AG04450 (cell line): ENCODE results near the gene C3AR1. TPM values are rescaled to one million over a fixed set of nuclear protein-coding genes. Genes with fewer than 3 reads are reported as not detected.

Experiments
- CTCF ChIA-PET: fragments of 300-600, 350-600 bp; formaldehyde crosslinking; extraction: SDS; loops from one replicate; lab custom pipeline; 2022; ENCODE audit warnings: antibody characterized with exemption, inconsistent platforms; lab: Charles Lee
- POLR2A ChIA-PET: fragments of 350-600 bp; formaldehyde crosslinking; extraction: SDS; loops from one replicate; lab custom pipeline; 2021; ENCODE audit warnings: antibody characterized with exemption, inconsistent platforms; lab: Yijun Ruan, JAX
- DNase-seq: peaks from one replicate; pipeline ENCODE4 v3.0.0-alpha.2; 2011; ENCODE audit warnings: low read depth, low spot score
- H3K27ac ChIP-seq: one replicate; pipeline ENCODE4 v1.5.1; 2012; ENCODE audit warnings: low read depth, low read length, control low read depth
- H3K27me3 ChIP-seq: one replicate; pipeline ENCODE4 v1.6.0; 2012; ENCODE audit warnings: low read length; ENCODE audit not compliant: control insufficient read depth, insufficient read depth
- H3K4me3 ChIP-seq: 2 replicates; pipeline ENCODE4 v1.5.1; 2011; ENCODE audit warnings: mild to moderate bottlenecking, low read depth, low read length, control low read depth
- H3K9me3 ChIP-seq: 2 replicates; pipeline ENCODE4 v1.5.1; 2012; ENCODE audit warnings: low read length; ENCODE audit not compliant: control insufficient read depth, insufficient read depth
- CTCF ChIP-seq: IDR thresholded peaks from 2 replicates; pipeline ENCODE4 v1.5.1; 2011; ENCODE audit warnings: low read depth, low read length, control low read depth, inconsistent platforms
- polyA plus RNA-seq: library from polyadenylated mRNA; depleted of rRNA; stranded (reverse); fragments of >200 nt; gene quantifications from 2 replicates; pipeline ENCODE4 v1.2.3, GENCODE V29; 2011

C3AR1 gene
- polyA plus RNA-seq, 1 experiment = 0.71 TPM

- DNase-seq = peak; percentile 82
- no peak overlapping the region for H3K4me3 ChIP-seq
- no peak overlapping the region for H3K27ac ChIP-seq
- peak; percentile 94 for TF ChIP-seq CTCF
- ChIA-PET CTCF (interaction anchor here (0.6 to 5.4 kb wide), 36 partner anchors 8 to 370 kb away, joined by 3 to 113 read pairs (median 4); partner anchors contain the start of genes C3AR1, FOXJ2 and SLC2A3), POLR2A (no interaction called here)
- H3K27me3 ChIP-seq = no peaks in the 10 kb centered on the region
- no peaks in the 10 kb centered on the region for H3K9me3 ChIP-seq
Observed at GRCh38 chr12:8045952-8046944, 19.9 kb downstream of the C3AR1 start.

GRCh38 chr12:8040791-8041190, 25.4 kb downstream of the C3AR1 start:
- no peaks in the 10 kb centered on the region for H3K27me3 ChIP-seq
- ChIA-PET CTCF (interaction anchor here (0.7 to 1.9 kb wide), 4 partner anchors 18 to 139 kb away, joined by 3 to 6 read pairs (median 5); no protein-coding TSS in a partner anchor), POLR2A (no interaction called here)
- no peak for DNase-seq
- H3K4me3 ChIP-seq = no peak overlapping the region
- H3K27ac ChIP-seq = no peak overlapping the region
- no peaks in the 10 kb centered on the region for H3K9me3 ChIP-seq
- TF ChIP-seq CTCF = no peak

- TF ChIP-seq CTCF = no peak
- no peaks in the 10 kb centered on the region for H3K9me3 ChIP-seq
- DNase-seq = peak; percentile 15
- ChIA-PET CTCF (interaction anchor here (1.0 to 2.1 kb wide), 5 partner anchors 7 to 106 kb away, joined by 4 to 14 read pairs (median 6); no protein-coding TSS in a partner anchor), POLR2A (interaction anchor here (1.4 kb wide), 1 partner anchor 12 kb away, joined by 8 read pairs; no protein-coding TSS in a partner anchor)
- H3K4me3 ChIP-seq = peak overlapping the region; percentile 50
- H3K27ac ChIP-seq = peak overlapping the region; percentile 52
- H3K27me3 ChIP-seq = no peaks in the 10 kb centered on the region
Observed at GRCh38 chr12:8038659-8039114, 27.5 kb downstream of the C3AR1 start.

GRCh38 chr12:8037947-8038346, 28.2 kb downstream of the C3AR1 start:
- TF ChIP-seq CTCF = no peak
- Histone ChIP-seq H3K27me3 (no peaks in the 10 kb centered on the region), H3K4me3 (no peak overlapping the region), H3K27ac (no peak overlapping the region), H3K9me3 (no peaks in the 10 kb centered on the region)
- ChIA-PET POLR2A (interaction anchor here (1.4 kb wide), 1 partner anchor 11 kb away, joined by 8 read pairs; no protein-coding TSS in a partner anchor), CTCF (interaction anchor here (1.0 to 2.1 kb wide), 5 partner anchors 8 to 105 kb away, joined by 4 to 14 read pairs (median 6); no protein-coding TSS in a partner anchor)
- DNase-seq = no peak
